ENCODE measurements around the gene POLE. TPM values are rescaled to one million over a fixed set of nuclear protein-coding genes. Genes with fewer than 3 reads are reported as not detected.

The POLE gene
- polyA plus RNA-seq, 1 of the 3 experiments (the other 2 are of a cell fraction), result 20.1 TPM

- no peak for TF ChIP-seq REST (IDR thresholded peaks at IDR 0.05; ENCODE audit: low read depth, low read length)
Observed at GRCh38 chr12:132642846-132643835, 44.0 kb downstream of the POLE start (continued).

DNA sequence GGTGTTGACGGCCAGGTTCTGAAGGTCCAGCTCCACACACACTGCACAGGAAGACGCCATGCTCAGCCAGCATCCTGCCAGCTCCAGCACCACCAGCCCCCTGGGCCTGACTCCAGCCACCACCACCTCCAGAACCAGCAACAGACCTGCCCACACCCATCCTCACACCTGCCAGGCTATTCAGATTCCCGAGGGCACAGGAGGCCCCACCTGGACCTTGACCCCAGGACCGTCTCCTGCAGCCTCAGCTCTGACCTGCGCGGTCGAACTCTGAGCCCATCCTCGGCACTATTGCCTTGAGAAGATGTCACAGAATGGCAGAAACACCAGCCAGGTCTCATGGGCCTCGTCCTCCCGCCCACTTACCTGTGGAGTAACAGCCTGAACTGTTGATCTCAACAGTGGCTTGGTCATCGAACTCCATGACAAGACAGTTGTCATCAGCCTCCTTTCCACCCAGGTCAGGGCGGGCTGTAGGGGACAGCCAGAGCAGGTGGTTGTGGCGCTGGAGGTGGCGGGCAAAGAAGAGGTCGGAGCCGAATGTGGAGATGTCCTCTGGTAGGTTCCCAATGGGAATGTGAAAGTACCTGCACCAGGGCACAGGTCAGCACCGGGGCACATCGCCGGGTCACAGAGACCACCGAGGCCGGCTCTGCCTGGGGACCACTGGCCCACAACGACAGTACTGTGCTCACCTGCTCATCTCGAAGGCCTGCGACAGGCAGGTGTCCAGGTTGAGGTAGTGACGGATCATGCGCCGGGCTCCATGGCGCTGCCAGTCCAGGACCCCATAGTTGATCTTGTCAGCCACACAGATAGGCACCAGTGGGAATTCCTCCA, 45.1 kb downstream of the POLE start:
- ChIA-PET CTCF (interaction anchor here (0.9 kb wide), 1 partner anchor 21 kb away, joined by 3 read pairs; no protein-coding TSS in a partner anchor), POLR2A (no interaction called here)
- no peaks in the 10 kb centered on the region for H3K27me3 ChIP-seq (ENCODE audit: insufficient read depth)
- H3K9me3 ChIP-seq, result no peaks in the 10 kb centered on the region
- TF ChIP-seq MXI1 (IDR thresholded peaks at IDR 0.05; ENCODE audit: low read depth, low read length), result no peak
- no peak overlapping the region for H3K4me3 ChIP-seq (ENCODE audit: low read depth in 2 of 2, low read length in 1 of 2)
- no peak overlapping the region for H2AFZ ChIP-seq (ENCODE audit: low read depth)
- no peaks in the 10 kb centered on the region for H3K4me1 ChIP-seq (ENCODE audit: control insufficient read depth in 1 of 2, insufficient read depth in 2 of 2, low read depth in 1 of 2, low read length in 1 of 2)
- H3K9ac ChIP-seq, result no peak overlapping the region
- H4K20me1 ChIP-seq (ENCODE audit: insufficient read depth), result no peaks in the 10 kb centered on the region
- H3K9me2 ChIP-seq, result no peaks in the 10 kb centered on the region
- H3F3A ChIP-seq (replicated peaks; ENCODE audit: insufficient read depth), result no peaks in the 10 kb centered on the region
- 97% methylated on average over 19 of the region's 28 CpGs for WGBS (ENCODE audit: low lambda C conversion rate)
- H3K27ac ChIP-seq (ENCODE audit: low read depth in 2 of 2, low read length in 1 of 2), result no peak overlapping the region
- DNase-seq, result no peak
- no peaks in the 10 kb centered on the region for H3K79me2 ChIP-seq (ENCODE audit: insufficient read depth)
- H3K4me2 ChIP-seq, result no peak overlapping the region
- H3K36me3 ChIP-seq (replicated peaks in 1 of 2; ENCODE audit: control insufficient read depth in 1 of 2, insufficient read depth in 2 of 2, low read length in 1 of 2), result peaks cover 4 to 14% of the 10 kb centered on the region in 2 experiments

- Histone ChIP-seq H3K4me2 (no peak overlapping the region), H3K9me2 (no peaks in the 10 kb centered on the region), H3K79me2 (ENCODE audit: insufficient read depth) (no peaks in the 10 kb centered on the region), H3K27me3 (ENCODE audit: insufficient read depth) (no peaks in the 10 kb centered on the region), H3K4me1 (ENCODE audit: control insufficient read depth in 1 of 2, insufficient read depth in 2 of 2, low read depth in 1 of 2, low read length in 1 of 2) (no peaks in the 10 kb centered on the region), H4K20me1 (ENCODE audit: insufficient read depth) (no peaks in the 10 kb centered on the region), H3K27ac (ENCODE audit: low read depth in 2 of 2, low read length in 1 of 2) (no peak overlapping the region), H3K9ac (no peak overlapping the region), H2AFZ (ENCODE audit: low read depth) (no peak overlapping the region), H3K4me3 (ENCODE audit: low read depth in 2 of 2, low read length in 1 of 2) (no peak overlapping the region), H3K9me3 (no peaks in the 10 kb centered on the region), H3K36me3 (replicated peaks in 1 of 2; ENCODE audit: control insufficient read depth in 1 of 2, insufficient read depth in 2 of 2, low read length in 1 of 2) (peaks cover 3 to 12% of the 10 kb centered on the region in 2 experiments), H3F3A (replicated peaks; ENCODE audit: insufficient read depth) (no peaks in the 10 kb centered on the region)
- WGBS (ENCODE audit: low lambda C conversion rate), result 97% methylated on average over 10 of the region's 10 CpGs
- ChIA-PET CTCF (interaction anchor here (0.9 kb wide), 1 partner anchor 22 kb away, joined by 3 read pairs; no protein-coding TSS in a partner anchor), POLR2A (no interaction called here)
- no peak for DNase-seq
- no peak for TF ChIP-seq RAD21 (IDR thresholded peaks at IDR 0.05; ENCODE audit: low read length)
- TF ChIP-seq EP300 (IDR thresholded peaks at IDR 0.05; ENCODE audit: borderline replicate concordance in 1 of 2, low read depth in 1 of 2, low read length in 1 of 2), result no peak
- no peak for TF ChIP-seq SIN3A (IDR thresholded peaks at IDR 0.05; ENCODE audit: borderline replicate concordance, low read depth, low read length)
- no peak for TF ChIP-seq GABPA (IDR thresholded peaks at IDR 0.05; ENCODE audit: low read depth)
- no peak for TF ChIP-seq RFX5 (IDR thresholded peaks at IDR 0.05; ENCODE audit: low read length)
- no peak for TF ChIP-seq REST (IDR thresholded peaks at IDR 0.05; ENCODE audit: low read depth, low read length)
- TF ChIP-seq, protein P1, sequence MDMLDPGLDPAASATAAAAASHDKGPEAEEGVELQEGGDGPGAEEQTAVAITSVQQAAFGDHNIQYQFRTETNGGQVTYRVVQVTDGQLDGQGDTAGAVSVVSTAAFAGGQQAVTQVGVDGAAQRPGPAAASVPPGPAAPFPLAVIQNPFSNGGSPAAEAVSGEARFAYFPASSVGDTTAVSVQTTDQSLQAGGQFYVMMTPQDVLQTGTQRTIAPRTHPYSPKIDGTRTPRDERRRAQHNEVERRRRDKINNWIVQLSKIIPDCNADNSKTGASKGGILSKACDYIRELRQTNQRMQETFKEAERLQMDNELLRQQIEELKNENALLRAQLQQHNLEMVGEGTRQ (IDR thresholded peaks at IDR 0.05; ENCODE audit: borderline replicate concordance, low read depth, low read length), result no peak
- no peak for TF ChIP-seq MXI1 (IDR thresholded peaks at IDR 0.05; ENCODE audit: low read depth, low read length)
- TF ChIP-seq, protein P2, sequence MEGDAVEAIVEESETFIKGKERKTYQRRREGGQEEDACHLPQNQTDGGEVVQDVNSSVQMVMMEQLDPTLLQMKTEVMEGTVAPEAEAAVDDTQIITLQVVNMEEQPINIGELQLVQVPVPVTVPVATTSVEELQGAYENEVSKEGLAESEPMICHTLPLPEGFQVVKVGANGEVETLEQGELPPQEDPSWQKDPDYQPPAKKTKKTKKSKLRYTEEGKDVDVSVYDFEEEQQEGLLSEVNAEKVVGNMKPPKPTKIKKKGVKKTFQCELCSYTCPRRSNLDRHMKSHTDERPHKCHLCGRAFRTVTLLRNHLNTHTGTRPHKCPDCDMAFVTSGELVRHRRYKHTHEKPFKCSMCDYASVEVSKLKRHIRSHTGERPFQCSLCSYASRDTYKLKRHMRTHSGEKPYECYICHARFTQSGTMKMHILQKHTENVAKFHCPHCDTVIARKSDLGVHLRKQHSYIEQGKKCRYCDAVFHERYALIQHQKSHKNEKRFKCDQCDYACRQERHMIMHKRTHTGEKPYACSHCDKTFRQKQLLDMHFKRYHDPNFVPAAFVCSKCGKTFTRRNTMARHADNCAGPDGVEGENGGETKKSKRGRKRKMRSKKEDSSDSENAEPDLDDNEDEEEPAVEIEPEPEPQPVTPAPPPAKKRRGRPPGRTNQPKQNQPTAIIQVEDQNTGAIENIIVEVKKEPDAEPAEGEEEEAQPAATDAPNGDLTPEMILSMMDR (IDR thresholded peaks at IDR 0.05), result no peak
Observed at GRCh38 chr12:132640936-132641335, 46.2 kb downstream of the POLE start.

Measured in SK-N-SH (cell line).